ENCODE measurements around the gene NDUFAB1. TPM values are rescaled to one million over a fixed set of nuclear protein-coding genes. Genes with fewer than 3 reads are reported as not detected.
"Not testable (repeated sequence)": the region's sequence is repeated elsewhere in the genome, so short reads cannot be mapped to it uniquely, and the experiment has no call there.

The NDUFAB1 gene
- total RNA-seq: 100 to 1,000 TPM; 101 to 102 TPM

DNA sequence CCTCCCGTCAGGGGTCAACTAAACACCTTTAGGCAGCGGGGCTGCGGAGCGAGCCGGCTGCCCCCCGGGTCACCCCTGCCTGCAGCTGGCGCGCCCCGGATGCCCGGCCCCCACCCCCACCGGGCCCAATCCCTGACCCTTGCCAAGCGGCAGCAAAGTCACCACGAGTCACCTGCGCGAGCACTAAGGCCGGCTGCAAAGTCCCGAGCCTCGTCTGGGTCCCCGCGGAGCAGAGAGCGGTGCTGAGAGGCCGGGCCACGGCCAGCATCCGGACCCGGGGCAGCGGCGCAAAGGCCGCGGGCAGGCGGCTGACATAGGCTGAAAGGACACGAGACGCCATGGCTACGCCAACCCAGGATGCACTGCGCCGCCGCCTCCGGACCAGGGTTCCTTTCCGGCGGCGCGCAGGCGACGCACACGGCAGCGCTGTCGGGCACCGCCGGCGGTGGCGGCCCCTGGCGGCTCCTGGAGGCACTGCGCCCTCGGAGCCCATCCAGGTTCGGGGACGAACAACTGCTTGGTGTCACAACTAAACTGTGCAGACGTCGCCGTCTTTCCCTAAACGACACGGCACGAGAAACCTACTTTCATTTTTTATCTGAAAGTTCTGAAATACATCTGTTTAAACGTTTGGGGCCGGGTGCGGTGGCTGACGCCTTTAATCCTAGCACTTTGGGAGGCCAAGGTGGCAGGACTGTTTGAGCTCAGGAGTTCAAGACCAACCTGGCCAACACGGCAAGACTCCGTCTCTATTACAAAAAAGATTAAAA lies at the start of gene NDUFAB1:
TSS of gene NDUFAB1 (minus strand) at position 366 of the 770 bp plus-strand sequence. CDS start at position 340, 26 bp downstream.
- H3K4me3 Mint-ChIP-seq: peak within 1 kb of the TSS; percentile 87
- peak; percentile 94 for DNase-seq (ENCODE audit: low spot score)
- no peaks in the 10 kb centered on the region for H3K36me3 Mint-ChIP-seq
- peak within 1 kb of the TSS; percentile 59 to 60 for H3K27ac Mint-ChIP-seq
- no peaks in the 10 kb centered on the region for H3K27me3 Mint-ChIP-seq
- H3K4me1 Mint-ChIP-seq (ENCODE audit: low read depth in 2 of 2): peaks cover 17 to 23% of the 10 kb centered on the region in 2 donors
- H3K9me3 Mint-ChIP-seq: no peaks in the 10 kb centered on the region
- ATAC-seq: peak; percentile 99 to 100

GRCh38 chr16:23642246-23642774 lies 46.2 kb upstream of the NDUFAB1 start:
- peaks cover 17% of the 10 kb centered on the region for H3K36me3 Mint-ChIP-seq

DNA sequence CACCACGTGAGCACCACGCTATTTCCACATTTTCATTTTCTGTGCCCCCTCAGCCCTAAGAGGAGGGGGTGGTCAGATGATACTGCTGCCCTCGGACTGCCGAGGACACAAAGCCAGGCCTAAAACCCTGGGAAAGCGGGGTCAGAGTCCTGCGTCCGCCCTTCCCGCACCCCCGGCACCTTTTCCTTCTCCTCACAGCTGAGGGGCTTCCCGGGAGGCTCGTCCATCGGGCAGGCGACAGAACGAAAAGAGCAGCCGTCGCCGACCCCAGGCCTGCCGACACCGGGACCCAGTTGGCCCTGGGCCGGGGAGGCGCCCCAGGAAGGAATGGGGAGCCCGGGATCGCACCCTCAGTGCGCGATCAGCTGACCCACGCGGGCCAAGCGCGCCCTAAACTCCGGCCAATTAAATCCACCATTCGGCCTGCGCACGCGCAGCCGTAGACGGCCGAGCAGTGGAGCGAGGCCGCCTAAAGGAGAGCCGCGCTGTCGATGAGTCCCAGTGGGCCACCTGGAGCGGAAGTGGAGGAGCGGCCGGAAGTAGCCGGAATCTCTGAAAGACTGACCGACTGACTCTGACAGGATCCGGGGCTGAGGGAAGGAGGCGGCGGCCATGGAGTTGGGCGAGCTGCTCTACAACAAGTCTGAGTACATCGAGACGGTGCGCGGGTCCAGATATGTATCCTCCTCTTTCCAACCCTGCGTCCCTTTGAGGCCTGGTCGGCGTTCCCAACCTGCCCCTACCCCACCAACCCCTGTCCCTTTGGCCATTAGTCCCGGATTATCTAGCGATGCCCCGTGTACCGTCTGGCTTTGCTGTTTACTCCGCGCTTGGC lies 45.0 kb upstream of the NDUFAB1 start, which contains the start of the genes DCTN5 and PALB2:
TSS of gene DCTN5 (plus strand) at position 536 of the 835 bp plus-strand sequence. CDS start at position 613, 77 bp downstream.
TSS of gene PALB2 (minus strand) at position 380 of the 835 bp plus-strand sequence. CDS start at position 227, 153 bp downstream.
- DNase-seq (ENCODE audit: low spot score) (peak; percentile 95), ATAC-seq (peak; percentile 99 to 100)
- no peaks in the 10 kb centered on the region for H3K9me3 Mint-ChIP-seq
- H3K4me1 Mint-ChIP-seq (ENCODE audit: low read depth in 2 of 2): peaks cover 19 to 25% of the 10 kb centered on the region in 2 donors
- peak within 1 kb of the TSS; percentile 88 to 98 for H3K27ac Mint-ChIP-seq
- peak within 1 kb of the TSS; percentile 97 for H3K4me3 Mint-ChIP-seq
- no peaks in the 10 kb centered on the region for H3K27me3 Mint-ChIP-seq
- H3K36me3 Mint-ChIP-seq: peaks cover 14% of the 10 kb centered on the region

More at GRCh38 chr16:23642246-23642774, 46.2 kb upstream of the NDUFAB1 start:
- DNase-seq (ENCODE audit: low spot score) (no peak), ATAC-seq (no peak)
- H3K27me3 Mint-ChIP-seq: no peaks in the 10 kb centered on the region
- H3K4me1 Mint-ChIP-seq (ENCODE audit: low read depth in 2 of 2): peaks cover 21 to 28% of the 10 kb centered on the region in 2 donors
- H3K9me3 Mint-ChIP-seq: no peaks in the 10 kb centered on the region
- peak overlapping the region; percentile 97 for H3K4me3 Mint-ChIP-seq
- H3K27ac Mint-ChIP-seq: peak overlapping the region; percentile 88 to 98

- ATAC-seq (no peak), DNase-seq (ENCODE audit: low spot score) (no peak)
Observed at GRCh38 chr16:23640615-23640930, 44.5 kb upstream of the NDUFAB1 start.

DNA sequence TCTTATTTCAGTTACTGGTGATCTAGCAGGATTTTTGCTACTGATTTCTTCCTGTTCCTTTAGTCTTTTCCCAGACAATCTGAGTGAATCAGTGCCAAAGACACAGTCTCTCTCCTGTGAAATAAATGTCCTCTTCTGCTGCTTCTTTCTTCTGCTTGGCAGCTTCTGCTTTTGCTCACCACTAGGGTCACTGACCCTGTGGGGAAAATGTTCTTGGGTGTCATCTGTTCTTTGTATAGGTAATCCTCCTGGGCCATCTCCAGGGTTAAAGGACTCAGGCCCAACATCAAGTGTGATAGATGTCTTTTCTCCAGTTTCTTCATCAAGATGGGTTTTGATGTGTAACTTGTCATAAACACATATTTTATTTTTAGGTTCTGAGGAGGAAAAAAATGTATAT lies 39.8 kb upstream of the NDUFAB1 start:
- Mint-ChIP-seq H3K27ac (no peak overlapping the region), H3K4me3 (no peak overlapping the region), H3K4me1 (ENCODE audit: low read depth in 2 of 2) (peaks cover 7 to 9% of the 10 kb centered on the region in 2 donors), H3K9me3 (no peaks in the 10 kb centered on the region), H3K36me3 (peaks cover 14% of the 10 kb centered on the region), H3K27me3 (no peaks in the 10 kb centered on the region)
- ATAC-seq: no peak
- DNase-seq (ENCODE audit: low spot score): no peak

More at GRCh38 chr16:23640615-23640930, 44.5 kb upstream of the NDUFAB1 start:
- Mint-ChIP-seq H3K27ac (peak overlapping the region; percentile 88 to 98), H3K9me3 (no peaks in the 10 kb centered on the region), H3K4me3 (peak overlapping the region; percentile 97), H3K27me3 (no peaks in the 10 kb centered on the region), H3K36me3 (peaks cover 16% of the 10 kb centered on the region), H3K4me1 (ENCODE audit: low read depth in 2 of 2) (peaks cover 15 to 21% of the 10 kb centered on the region in 2 donors)

DNA sequence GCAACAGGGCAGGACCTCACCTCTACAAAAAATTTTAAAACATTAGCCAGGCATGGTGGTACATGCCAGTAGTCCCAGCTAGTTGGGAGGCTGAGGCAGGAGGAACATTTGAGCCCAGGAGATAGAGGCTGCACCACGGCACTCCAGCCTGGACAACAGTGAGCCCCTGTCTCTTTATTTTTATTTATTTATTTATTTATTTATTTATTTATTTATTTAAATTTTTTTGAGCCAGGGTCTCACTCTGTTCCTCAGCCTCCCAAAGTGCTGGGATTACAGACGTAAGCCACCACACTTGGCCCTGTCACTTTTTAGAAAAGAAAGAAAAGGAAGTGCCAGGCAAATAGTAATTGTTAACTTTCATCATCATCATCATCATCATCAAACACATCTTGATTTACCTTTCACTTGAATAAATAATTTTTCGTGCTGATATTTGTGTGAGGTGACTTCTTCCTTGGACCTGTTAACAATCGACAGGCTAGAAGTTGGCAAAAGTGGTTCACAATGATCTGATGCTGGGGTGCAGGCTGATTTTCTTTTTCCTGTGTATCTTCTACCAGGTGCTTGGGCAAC lies 38.4 kb upstream of the NDUFAB1 start:
- ATAC-seq (no peak), DNase-seq (ENCODE audit: low spot score) (no peak)
- Mint-ChIP-seq H3K27me3 (no peaks in the 10 kb centered on the region), H3K4me1 (ENCODE audit: low read depth in 2 of 2) (no peaks in the 10 kb centered on the region), H3K4me3 (no peak overlapping the region), H3K9me3 (no peaks in the 10 kb centered on the region), H3K36me3 (peaks cover 24% of the 10 kb centered on the region), H3K27ac (no peak overlapping the region)

GRCh38 chr16:23631874-23632273 lies 35.8 kb upstream of the NDUFAB1 start:
- H3K4me1 Mint-ChIP-seq (ENCODE audit: low read depth in 2 of 2); H3K9me3 Mint-ChIP-seq; H3K27me3 Mint-ChIP-seq; DNase-seq (ENCODE audit: low spot score); H3K27ac Mint-ChIP-seq; ATAC-seq; H3K4me3 Mint-ChIP-seq: not testable (repeated sequence)
- peaks cover 28% of the 10 kb centered on the region for H3K36me3 Mint-ChIP-seq

DNA sequence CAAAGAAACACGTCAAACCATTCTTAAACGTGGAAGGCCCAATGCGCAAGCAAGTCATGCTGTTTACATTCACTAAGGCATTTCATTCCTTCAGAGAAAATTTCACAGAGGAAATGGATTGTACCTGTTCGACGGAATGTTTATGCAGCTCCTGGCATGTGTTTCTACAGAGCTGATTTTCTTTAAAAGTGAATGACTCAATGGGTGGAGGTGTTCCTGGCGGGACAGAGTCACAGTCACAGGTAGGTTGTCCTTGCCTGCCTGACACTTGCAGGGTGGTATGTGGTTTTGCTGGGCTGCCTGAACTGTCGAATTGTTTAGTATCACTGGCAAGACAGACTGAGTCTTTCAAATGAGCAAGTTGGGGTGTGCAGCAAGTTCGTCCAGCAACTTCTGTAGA lies 33.4 kb upstream of the NDUFAB1 start:
- Mint-ChIP-seq H3K27me3 (no peaks in the 10 kb centered on the region), H3K27ac (no peak overlapping the region), H3K9me3 (no peaks in the 10 kb centered on the region), H3K4me3 (no peak overlapping the region), H3K4me1 (ENCODE audit: low read depth in 2 of 2) (no peaks in the 10 kb centered on the region), H3K36me3 (peaks cover 13% of the 10 kb centered on the region)
- no peak for DNase-seq (ENCODE audit: low spot score)
- no peak for ATAC-seq

DNA sequence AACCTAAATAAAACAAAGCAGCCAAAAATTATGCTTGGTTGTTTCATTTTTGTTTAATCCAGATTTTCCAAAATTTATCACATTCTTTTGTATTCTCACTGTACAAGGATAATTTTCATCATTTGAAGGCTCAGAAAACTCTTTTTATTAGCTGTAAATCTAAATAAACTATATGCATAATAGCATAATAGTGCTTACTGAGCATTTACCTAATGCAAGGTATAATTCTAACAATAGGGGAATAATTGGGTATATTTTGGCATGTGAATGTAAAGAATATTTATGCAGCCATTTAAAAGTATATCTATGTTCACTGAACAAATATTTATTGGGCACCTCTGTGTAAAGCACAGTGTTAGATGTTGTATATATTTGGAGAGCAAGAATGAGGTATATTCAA lies 28.0 kb upstream of the NDUFAB1 start:
- no peaks in the 10 kb centered on the region for H3K27me3 Mint-ChIP-seq
- peaks cover 19% of the 10 kb centered on the region for H3K36me3 Mint-ChIP-seq
- no peak overlapping the region for H3K4me3 Mint-ChIP-seq
- ATAC-seq (no peak), DNase-seq (ENCODE audit: low spot score) (no peak)
- H3K27ac Mint-ChIP-seq: no peak overlapping the region
- no peaks in the 10 kb centered on the region for H3K9me3 Mint-ChIP-seq
- no peaks in the 10 kb centered on the region for H3K4me1 Mint-ChIP-seq (ENCODE audit: low read depth in 2 of 2)

GRCh38 chr16:23615805-23616204 lies 19.7 kb upstream of the NDUFAB1 start:
- no peak overlapping the region for H3K27ac Mint-ChIP-seq

GRCh38 chr16:23611936-23612335 lies 15.8 kb upstream of the NDUFAB1 start:
- no peaks in the 10 kb centered on the region for H3K9me3 Mint-ChIP-seq
- DNase-seq (ENCODE audit: low spot score) (no peak), ATAC-seq (no peak)
- H3K4me1 Mint-ChIP-seq (ENCODE audit: low read depth in 2 of 2): no peaks in the 10 kb centered on the region
- H3K27ac Mint-ChIP-seq: no peak overlapping the region
- no peaks in the 10 kb centered on the region for H3K27me3 Mint-ChIP-seq
- no peak overlapping the region for H3K4me3 Mint-ChIP-seq
- peaks cover 6% of the 10 kb centered on the region for H3K36me3 Mint-ChIP-seq

More at GRCh38 chr16:23615805-23616204, 19.7 kb upstream of the NDUFAB1 start:
- no peaks in the 10 kb centered on the region for H3K9me3 Mint-ChIP-seq
- H3K27me3 Mint-ChIP-seq: no peaks in the 10 kb centered on the region
- no peaks in the 10 kb centered on the region for H3K4me1 Mint-ChIP-seq (ENCODE audit: low read depth in 2 of 2)
- ATAC-seq (no peak), DNase-seq (ENCODE audit: low spot score) (no peak)
- no peak overlapping the region for H3K4me3 Mint-ChIP-seq
- peaks cover 19% of the 10 kb centered on the region for H3K36me3 Mint-ChIP-seq

GRCh38 chr16:23610905-23611304 lies 14.8 kb upstream of the NDUFAB1 start:
- not testable (repeated sequence) for H3K4me1 Mint-ChIP-seq (ENCODE audit: low read depth in 2 of 2); H3K36me3 Mint-ChIP-seq

DNA sequence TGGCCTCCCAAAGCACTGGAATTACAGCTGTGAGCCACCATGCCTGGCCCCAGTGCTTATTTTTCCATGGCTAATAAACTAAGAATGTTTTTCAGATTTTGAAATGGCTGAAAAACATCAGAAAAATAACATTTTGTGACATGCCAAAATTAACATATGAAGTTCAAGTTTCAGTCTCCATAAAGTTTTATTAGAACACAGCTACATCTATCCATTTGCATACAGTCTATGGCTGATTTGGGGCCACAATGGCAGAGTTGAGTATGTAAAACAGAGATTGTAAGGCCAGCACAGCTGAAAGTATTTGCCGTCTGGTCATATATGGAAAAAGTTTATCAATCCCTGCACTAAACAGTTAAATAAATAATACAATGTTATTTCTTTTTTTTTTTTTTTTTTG lies 13.8 kb upstream of the NDUFAB1 start:
- Mint-ChIP-seq H3K27me3 (no peaks in the 10 kb centered on the region), H3K4me1 (ENCODE audit: low read depth in 2 of 2) (no peaks in the 10 kb centered on the region), H3K27ac (no peak overlapping the region), H3K4me3 (no peak overlapping the region), H3K9me3 (no peaks in the 10 kb centered on the region), H3K36me3 (no peaks in the 10 kb centered on the region)
- DNase-seq (ENCODE audit: low spot score) (no peak), ATAC-seq (no peak)

More at GRCh38 chr16:23610905-23611304, 14.8 kb upstream of the NDUFAB1 start:
- H3K27me3 Mint-ChIP-seq; H3K4me3 Mint-ChIP-seq; H3K27ac Mint-ChIP-seq; H3K9me3 Mint-ChIP-seq; ATAC-seq; DNase-seq (ENCODE audit: low spot score): not testable (repeated sequence)
